Progenitor cell of endocrine pancreas (in vitro differentiated cells): ENCODE measurements around the gene AGTRAP. TPM values are rescaled to one million over a fixed set of nuclear protein-coding genes. Genes with fewer than 3 reads are reported as not detected.

Experiments used
- DNase-seq: peaks from one replicate; pipeline ENCODE4 v3.0.0; 2021; ENCODE audit warnings: low spot score; ENCODE audit not compliant: unreplicated experiment
- H3K27ac Mint-ChIP-seq: 2 replicates; pipeline ENCODE4 v1.8.0; 2021; ENCODE audit warnings: mild to moderate bottlenecking, moderate library complexity, mixed read lengths
- H3K27me3 Mint-ChIP-seq: 2 replicates; pipeline ENCODE4 v1.8.0; 2021; ENCODE audit warnings: mixed read lengths
- H3K36me3 Mint-ChIP-seq: 2 replicates; pipeline ENCODE4 v1.8.0; 2022; ENCODE audit warnings: mixed read lengths; ENCODE audit not compliant: insufficient read depth
- H3K4me1 Mint-ChIP-seq: 2 replicates; pipeline ENCODE4 v1.8.0; 2021; ENCODE audit warnings: low read depth, mixed read lengths
- H3K4me3 Mint-ChIP-seq: 2 replicates; pipeline ENCODE4 v1.8.0; 2021; ENCODE audit warnings: low read depth, mild to moderate bottlenecking, moderate library complexity, mixed read lengths
- H3K9me3 Mint-ChIP-seq: 2 replicates; pipeline ENCODE4 v1.8.0; 2021; ENCODE audit warnings: low read depth, mixed read lengths
- CTCF ChIP-seq: fragments of 200-600 bp; sonication (generic); IDR thresholded peaks from one replicate; pipeline ENCODE4 v1.5.0; 2021; ENCODE audit warnings: antibody characterized with exemption, mild to moderate bottlenecking; ENCODE audit not compliant: unreplicated experiment
- total RNA-seq: library from RNA; stranded (reverse); gene quantifications from 2 replicates; pipeline ENCODE4 v1.2.1, GENCODE V29; 2021

Gene AGTRAP
- total RNA-seq, 1 donor from 2014 or later: 34.2 TPM

DNA sequence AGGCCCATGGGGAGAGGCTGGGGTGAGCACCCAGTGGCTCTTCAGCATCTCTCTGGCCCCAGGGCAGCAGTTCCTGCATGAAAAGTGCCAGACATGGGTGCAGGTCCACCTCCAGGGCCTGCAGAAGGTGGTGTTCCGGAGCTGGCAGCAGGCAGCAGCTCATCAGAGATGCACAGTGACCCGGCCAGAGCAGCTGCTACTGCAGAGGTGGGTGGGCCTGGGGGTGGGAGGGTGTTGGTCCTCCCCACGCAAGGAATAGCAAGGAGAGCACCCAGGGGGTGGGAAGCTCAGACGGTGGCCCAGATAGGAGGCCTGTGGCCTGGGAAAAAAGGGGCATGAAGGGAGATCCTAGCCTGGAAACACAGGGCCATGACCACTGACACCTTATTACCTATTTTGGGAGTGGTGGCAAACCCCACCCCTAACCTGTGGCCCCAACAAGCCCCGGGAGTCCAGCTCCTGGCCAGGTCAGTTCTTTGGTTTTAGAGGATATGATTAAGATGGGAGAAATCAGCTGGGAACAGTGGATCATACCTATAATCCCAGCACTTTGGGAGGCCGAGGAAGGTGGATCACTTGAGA is 46.3 kb downstream of the AGTRAP start:
- Mint-ChIP-seq H3K4me1 (peaks cover 7% of the 10 kb centered on the region), H3K27ac (no peak overlapping the region), H3K36me3 (no peaks in the 10 kb centered on the region), H3K27me3 (peaks cover 5% of the 10 kb centered on the region), H3K4me3 (no peak overlapping the region), H3K9me3 (no peaks in the 10 kb centered on the region)
- TF ChIP-seq CTCF: no peak
- no peak for DNase-seq

- no peak for DNase-seq
- Mint-ChIP-seq H3K4me3 (no peak overlapping the region), H3K27ac (no peak overlapping the region), H3K27me3 (peaks cover 5% of the 10 kb centered on the region), H3K9me3 (no peaks in the 10 kb centered on the region), H3K36me3 (no peaks in the 10 kb centered on the region), H3K4me1 (peaks cover 12% of the 10 kb centered on the region)
- TF ChIP-seq CTCF: no peak
Observed at GRCh38 chr1:11783556-11783955, 47.6 kb downstream of the AGTRAP start.

GRCh38 chr1:11784256-11784992 is 48.5 kb downstream of the AGTRAP start:
- H3K9me3 Mint-ChIP-seq: no peaks in the 10 kb centered on the region
- no peak for DNase-seq
- H3K4me3 Mint-ChIP-seq: no peak overlapping the region
- no peak for TF ChIP-seq CTCF
- H3K36me3 Mint-ChIP-seq: no peaks in the 10 kb centered on the region
- peaks cover 12% of the 10 kb centered on the region for H3K4me1 Mint-ChIP-seq
- peaks cover 5% of the 10 kb centered on the region for H3K27me3 Mint-ChIP-seq
- no peak overlapping the region for H3K27ac Mint-ChIP-seq

- peak; percentile 93 for TF ChIP-seq CTCF
- Mint-ChIP-seq H3K27ac (no peak overlapping the region), H3K4me3 (no peak overlapping the region)
Observed at GRCh38 chr1:11784993-11785769, 49.2 kb downstream of the AGTRAP start.

GRCh38 chr1:11786168-11786567 is 50.2 kb downstream of the AGTRAP start:
- peaks cover 4% of the 10 kb centered on the region for H3K36me3 Mint-ChIP-seq
- no peak for TF ChIP-seq CTCF
- H3K27me3 Mint-ChIP-seq: peaks cover 5% of the 10 kb centered on the region
- DNase-seq: no peak
- no peak overlapping the region for H3K27ac Mint-ChIP-seq
- H3K9me3 Mint-ChIP-seq: no peaks in the 10 kb centered on the region
- peaks cover 12% of the 10 kb centered on the region for H3K4me1 Mint-ChIP-seq
- H3K4me3 Mint-ChIP-seq: no peak overlapping the region

More at GRCh38 chr1:11784993-11785769, 49.2 kb downstream of the AGTRAP start:
- H3K9me3 Mint-ChIP-seq: no peaks in the 10 kb centered on the region
- DNase-seq: peak; percentile 64
- H3K27me3 Mint-ChIP-seq: peaks cover 5% of the 10 kb centered on the region
- no peaks in the 10 kb centered on the region for H3K36me3 Mint-ChIP-seq
- H3K4me1 Mint-ChIP-seq: peaks cover 12% of the 10 kb centered on the region
